Purkinje cell (primary cell): Measurements from ENCODE around the gene DYNC1I1. TPM values are rescaled to one million over a fixed set of nuclear protein-coding genes. Genes with fewer than 3 reads are reported as not detected.

Source experiments
- polyA plus RNA-seq: library from polyadenylated mRNA; unstranded; fragments of >200 nt; fragmentation: Nextera tagmentation; gene quantifications from 2 replicates; pipeline ENCODE4 v1.2.1, GENCODE V29; 2014

DYNC1I1 gene
- 77.7 and 92.1 TPM in 2 replicates for polyA plus RNA-seq

GRCh38 chr7:95772298-95772770, at the start of gene DYNC1I1:
DYNC1I1 (plus strand) TSS chr7:95772554; CDS start chr7:95804730, 32,176 bp downstream.

Other genes starting within 250 kb of the DYNC1I1 start
- 1.4 and 3.8 TPM in 2 replicates for gene PDK4, start 176.0 kb upstream of the DYNC1I1 start, polyA plus RNA-seq